ENCODE data around the gene AKAP11. TPM values are rescaled to one million over a fixed set of nuclear protein-coding genes. Genes with fewer than 3 reads are reported as not detected.

The AKAP11 gene
- total RNA-seq, 1 experiment from 2014 or later, result 24.1 TPM

DNA sequence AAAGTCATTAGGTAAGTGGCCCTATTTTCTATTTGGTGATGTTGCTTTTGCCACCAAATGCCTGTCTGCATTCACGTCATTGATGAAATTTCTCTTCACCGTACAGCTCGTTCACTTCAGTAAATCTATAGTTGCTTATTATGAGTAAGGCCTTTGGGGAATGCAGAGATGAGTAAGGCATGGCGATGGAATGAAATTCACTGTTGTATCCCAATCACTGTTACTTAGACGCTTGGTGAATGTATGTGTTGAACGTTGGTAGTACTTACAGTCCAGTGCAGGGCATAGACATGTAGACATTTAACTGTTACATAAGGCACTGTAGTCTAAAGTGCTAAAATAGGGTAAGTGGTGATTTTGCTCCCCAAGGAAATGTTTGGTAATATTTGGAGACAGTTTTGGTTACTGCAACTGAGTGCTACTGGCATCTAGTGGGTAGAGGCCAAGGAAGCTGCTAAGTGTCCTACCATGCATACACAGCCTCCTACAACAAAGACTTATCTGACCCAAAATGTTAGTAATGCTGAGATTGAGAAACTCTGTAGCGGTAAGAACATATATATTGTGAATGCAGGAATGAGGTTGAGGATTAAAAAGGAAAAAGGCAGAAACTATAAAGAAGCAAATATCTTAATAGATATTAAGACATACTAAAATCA is 5.8 kb downstream of the AKAP11 start:
- no peak for DNase-seq (ENCODE audit: low spot score)
- Histone ChIP-seq H3K4me1 (ENCODE audit: insufficient read depth, low read length, poor library complexity, severe bottlenecking) (peaks cover 20% of the 10 kb centered on the region), H3K36me3 (ENCODE audit: insufficient read depth, low read length, poor library complexity, severe bottlenecking) (no peaks in the 10 kb centered on the region), H3K27me3 (replicated peaks; ENCODE audit: insufficient read depth, low read depth, low read length, poor library complexity) (no peaks in the 10 kb centered on the region), H3K27ac (ENCODE audit: low read depth, low read length, poor library complexity, severe bottlenecking) (no peak overlapping the region), H3K4me3 (ENCODE audit: low read depth, low read length, poor library complexity, severe bottlenecking) (no peak overlapping the region), H3K9me3 (ENCODE audit: low read depth, low read length, poor library complexity, severe bottlenecking) (no peaks in the 10 kb centered on the region)
- ChIA-PET POLR2A (ENCODE audit: low non-redundant PET) (no interaction called here), CTCF (no interaction called here)
- BruUV-seq (replicated peaks), result no TSS peak
- intact Hi-C loops (cut with micrococcal nuclease; ENCODE audit: unreplicated experiment), result no loop called here
- TF ChIP-seq, protein P1, sequence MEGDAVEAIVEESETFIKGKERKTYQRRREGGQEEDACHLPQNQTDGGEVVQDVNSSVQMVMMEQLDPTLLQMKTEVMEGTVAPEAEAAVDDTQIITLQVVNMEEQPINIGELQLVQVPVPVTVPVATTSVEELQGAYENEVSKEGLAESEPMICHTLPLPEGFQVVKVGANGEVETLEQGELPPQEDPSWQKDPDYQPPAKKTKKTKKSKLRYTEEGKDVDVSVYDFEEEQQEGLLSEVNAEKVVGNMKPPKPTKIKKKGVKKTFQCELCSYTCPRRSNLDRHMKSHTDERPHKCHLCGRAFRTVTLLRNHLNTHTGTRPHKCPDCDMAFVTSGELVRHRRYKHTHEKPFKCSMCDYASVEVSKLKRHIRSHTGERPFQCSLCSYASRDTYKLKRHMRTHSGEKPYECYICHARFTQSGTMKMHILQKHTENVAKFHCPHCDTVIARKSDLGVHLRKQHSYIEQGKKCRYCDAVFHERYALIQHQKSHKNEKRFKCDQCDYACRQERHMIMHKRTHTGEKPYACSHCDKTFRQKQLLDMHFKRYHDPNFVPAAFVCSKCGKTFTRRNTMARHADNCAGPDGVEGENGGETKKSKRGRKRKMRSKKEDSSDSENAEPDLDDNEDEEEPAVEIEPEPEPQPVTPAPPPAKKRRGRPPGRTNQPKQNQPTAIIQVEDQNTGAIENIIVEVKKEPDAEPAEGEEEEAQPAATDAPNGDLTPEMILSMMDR (conservative IDR thresholded peaks at IDR 0.05; ENCODE audit: low read depth, low read length), result no peak
- TF ChIP-seq EZH2 (IDR thresholded peaks at IDR 0.05; ENCODE audit: borderline replicate concordance, low read depth, low read length, poor library complexity, severe bottlenecking), result no peak

- H3K27me3 ChIP-seq (replicated peaks; ENCODE audit: insufficient read depth, low read depth, low read length, poor library complexity), result no peaks in the 10 kb centered on the region
- ChIA-PET POLR2A (ENCODE audit: low non-redundant PET) (no interaction called here), CTCF (no interaction called here)
- DNase-seq (ENCODE audit: low spot score), result no peak
- TF ChIP-seq, protein P1 (conservative IDR thresholded peaks at IDR 0.05; ENCODE audit: low read depth, low read length), result no peak
- no peak for TF ChIP-seq EZH2 (IDR thresholded peaks at IDR 0.05; ENCODE audit: borderline replicate concordance, low read depth, low read length, poor library complexity, severe bottlenecking)
- no peaks in the 10 kb centered on the region for H3K36me3 ChIP-seq (ENCODE audit: insufficient read depth, low read length, poor library complexity, severe bottlenecking)
- intact Hi-C loops (cut with micrococcal nuclease; ENCODE audit: unreplicated experiment), result no loop called here
- peaks cover 15% of the 10 kb centered on the region for H3K4me1 ChIP-seq (ENCODE audit: insufficient read depth, low read length, poor library complexity, severe bottlenecking)
- no peaks in the 10 kb centered on the region for H3K9me3 ChIP-seq (ENCODE audit: low read depth, low read length, poor library complexity, severe bottlenecking)
- no peak overlapping the region for H3K27ac ChIP-seq (ENCODE audit: low read depth, low read length, poor library complexity, severe bottlenecking)
- no peak overlapping the region for H3K4me3 ChIP-seq (ENCODE audit: low read depth, low read length, poor library complexity, severe bottlenecking)
- BruUV-seq (replicated peaks), result no TSS peak
Measured at GRCh38 chr13:42279080-42279479, 7.1 kb downstream of the AKAP11 start.

DNA sequence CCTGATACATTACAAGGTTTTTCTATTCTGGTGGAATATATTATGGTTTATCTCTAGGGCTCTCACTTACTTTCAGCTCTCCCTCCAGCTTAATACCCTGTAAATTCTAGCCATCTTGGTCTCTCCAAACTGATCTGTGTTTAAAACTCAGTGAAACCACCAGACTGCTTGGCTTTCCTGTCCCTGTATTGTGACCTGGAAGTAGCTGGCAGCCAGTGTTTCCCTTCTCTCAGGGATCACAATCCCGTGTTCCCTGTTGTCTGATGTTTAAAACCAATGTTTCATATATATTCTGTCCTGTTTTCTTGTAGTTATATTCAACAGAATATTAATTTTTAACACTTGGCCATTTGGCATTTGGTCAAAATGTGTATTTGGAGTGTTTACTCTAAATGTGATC is 8.0 kb downstream of the AKAP11 start:
- intact Hi-C loops (cut with micrococcal nuclease; ENCODE audit: unreplicated experiment), result no loop called here
- no peak for DNase-seq (ENCODE audit: low spot score)
- Histone ChIP-seq H3K4me1 (ENCODE audit: insufficient read depth, low read length, poor library complexity, severe bottlenecking) (peaks cover 15% of the 10 kb centered on the region), H3K4me3 (ENCODE audit: low read depth, low read length, poor library complexity, severe bottlenecking) (no peak overlapping the region), H3K27me3 (replicated peaks; ENCODE audit: insufficient read depth, low read depth, low read length, poor library complexity) (no peaks in the 10 kb centered on the region), H3K9me3 (ENCODE audit: low read depth, low read length, poor library complexity, severe bottlenecking) (no peaks in the 10 kb centered on the region), H3K36me3 (ENCODE audit: insufficient read depth, low read length, poor library complexity, severe bottlenecking) (no peaks in the 10 kb centered on the region), H3K27ac (ENCODE audit: low read depth, low read length, poor library complexity, severe bottlenecking) (no peak overlapping the region)
- CTCF ChIA-PET, result no interaction called here
- POLR2A ChIA-PET (ENCODE audit: low non-redundant PET), result no interaction called here
- BruUV-seq (replicated peaks), result no TSS peak
- TF ChIP-seq, protein P1 (conservative IDR thresholded peaks at IDR 0.05; ENCODE audit: low read depth, low read length), result no peak
- no peak for TF ChIP-seq EZH2 (IDR thresholded peaks at IDR 0.05; ENCODE audit: borderline replicate concordance, low read depth, low read length, poor library complexity, severe bottlenecking)
